ENCODE results near the gene PSMA7. TPM values are rescaled to one million over a fixed set of nuclear protein-coding genes. Genes with fewer than 3 reads are reported as not detected.
"Not testable (repeated sequence)": the region's sequence is repeated elsewhere in the genome, so short reads cannot be mapped to it uniquely, and the experiment has no call there.

The PSMA7 gene
- total RNA-seq, 1 experiment from 2014 or later, result 694 TPM

GRCh38 chr20:62155428-62156253, 12.4 kb upstream of the PSMA7 start:
- no peak for DNase-seq (ENCODE audit: low spot score)

- DNase-seq (ENCODE audit: low spot score), result no peak
Observed at GRCh38 chr20:62151835-62152364, 8.7 kb upstream of the PSMA7 start.

- no peak for DNase-seq (ENCODE audit: low spot score)
Observed at GRCh38 chr20:62151225-62151624, 8.0 kb upstream of the PSMA7 start.

GRCh38 chr20:62150310-62150575, 7.0 kb upstream of the PSMA7 start:
- no peak for DNase-seq (ENCODE audit: low spot score)

- DNase-seq (ENCODE audit: low spot score), result no peak
Observed at GRCh38 chr20:62149532-62150309, 6.5 kb upstream of the PSMA7 start.

GRCh38 chr20:62148908-62149314, 5.7 kb upstream of the PSMA7 start:
- no peak for DNase-seq (ENCODE audit: low spot score)

- DNase-seq (ENCODE audit: low spot score), result not testable (repeated sequence)
Observed at GRCh38 chr20:62148383-62148782, 5.2 kb upstream of the PSMA7 start.

GRCh38 chr20:62147528-62147927, 4.3 kb upstream of the PSMA7 start:
- no peak for DNase-seq (ENCODE audit: low spot score)

- no peak for DNase-seq (ENCODE audit: low spot score)
Observed at GRCh38 chr20:62147125-62147524, 3.9 kb upstream of the PSMA7 start.

- no peak for DNase-seq (ENCODE audit: low spot score)
Observed at GRCh38 chr20:62146019-62146755, 3.0 kb upstream of the PSMA7 start.

- no peak for DNase-seq (ENCODE audit: low spot score)
Observed at GRCh38 chr20:62145688-62146018, 2.5 kb upstream of the PSMA7 start.

GRCh38 chr20:62143957-62144825, 997 bp upstream of the PSMA7 start:
- peak; percentile 22 for DNase-seq (ENCODE audit: low spot score)

- DNase-seq (ENCODE audit: low spot score), result no peak
Observed at GRCh38 chr20:62142252-62143080, 728 bp downstream of the PSMA7 start.

- no peak for DNase-seq (ENCODE audit: low spot score)
Observed at GRCh38 chr20:62141397-62142251, 1.6 kb downstream of the PSMA7 start.

GRCh38 chr20:62141043-62141396, 2.2 kb downstream of the PSMA7 start:
- no peak for DNase-seq (ENCODE audit: low spot score)

GRCh38 chr20:62139636-62140035, 3.6 kb downstream of the PSMA7 start:
- no peak for DNase-seq (ENCODE audit: low spot score)

GRCh38 chr20:62138912-62139311, 4.3 kb downstream of the PSMA7 start:
- DNase-seq (ENCODE audit: low spot score), result no peak

- DNase-seq (ENCODE audit: low spot score), result no peak
Observed at GRCh38 chr20:62138204-62138543, 5.0 kb downstream of the PSMA7 start.

GRCh38 chr20:62137478-62138203, 5.6 kb downstream of the PSMA7 start:
- no peak for DNase-seq (ENCODE audit: low spot score)
